ENCODE data around the gene TBX21.

Gene TBX21

GRCh38 chr17:47733047-47733673 is at the start of gene TBX21:
Gene TBX21, plus strand, starts transcription at chr17:47733236. Its CDS starts 219 bp downstream, at chr17:47733455.
- no peak within 1 kb of the TSS for H3K4me3 ChIP-seq (ENCODE audit: low read length)

DNA sequence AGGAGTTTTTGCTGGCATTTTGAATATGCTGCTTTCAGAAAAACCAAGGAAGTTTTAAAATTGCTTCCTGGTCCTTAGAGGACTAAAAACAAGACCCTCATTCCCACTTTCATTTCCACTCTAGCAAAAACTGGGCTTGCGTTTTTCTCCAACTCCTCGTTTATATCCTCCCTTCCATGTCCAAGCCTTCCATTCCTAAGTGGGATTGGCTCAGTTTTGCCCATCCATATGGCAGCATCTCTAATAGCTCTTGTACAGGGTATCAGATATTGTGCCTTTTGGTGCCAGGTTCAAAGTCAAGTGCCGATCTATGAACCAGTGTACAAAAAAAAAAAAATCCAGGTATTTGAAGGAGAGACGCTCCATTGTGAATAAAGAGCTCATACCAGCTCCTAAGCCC is 49.0 kb upstream of the TBX21 start:
- H3K4me3 ChIP-seq (ENCODE audit: low read length) = no peak overlapping the region
- TF ChIP-seq, protein P1, sequence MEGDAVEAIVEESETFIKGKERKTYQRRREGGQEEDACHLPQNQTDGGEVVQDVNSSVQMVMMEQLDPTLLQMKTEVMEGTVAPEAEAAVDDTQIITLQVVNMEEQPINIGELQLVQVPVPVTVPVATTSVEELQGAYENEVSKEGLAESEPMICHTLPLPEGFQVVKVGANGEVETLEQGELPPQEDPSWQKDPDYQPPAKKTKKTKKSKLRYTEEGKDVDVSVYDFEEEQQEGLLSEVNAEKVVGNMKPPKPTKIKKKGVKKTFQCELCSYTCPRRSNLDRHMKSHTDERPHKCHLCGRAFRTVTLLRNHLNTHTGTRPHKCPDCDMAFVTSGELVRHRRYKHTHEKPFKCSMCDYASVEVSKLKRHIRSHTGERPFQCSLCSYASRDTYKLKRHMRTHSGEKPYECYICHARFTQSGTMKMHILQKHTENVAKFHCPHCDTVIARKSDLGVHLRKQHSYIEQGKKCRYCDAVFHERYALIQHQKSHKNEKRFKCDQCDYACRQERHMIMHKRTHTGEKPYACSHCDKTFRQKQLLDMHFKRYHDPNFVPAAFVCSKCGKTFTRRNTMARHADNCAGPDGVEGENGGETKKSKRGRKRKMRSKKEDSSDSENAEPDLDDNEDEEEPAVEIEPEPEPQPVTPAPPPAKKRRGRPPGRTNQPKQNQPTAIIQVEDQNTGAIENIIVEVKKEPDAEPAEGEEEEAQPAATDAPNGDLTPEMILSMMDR (IDR thresholded peaks at IDR 0.05; ENCODE audit: insufficient read depth, low read depth, low read length, missing control alignments) = no peak
- no peak for DNase-seq (ENCODE audit: low read depth)

More at GRCh38 chr17:47733047-47733673, at the start of gene TBX21:
- peak; percentile 20 for DNase-seq (ENCODE audit: low read depth)
- TF ChIP-seq, protein P1 (IDR thresholded peaks at IDR 0.05; ENCODE audit: insufficient read depth, low read depth, low read length, missing control alignments) = no peak

DNA sequence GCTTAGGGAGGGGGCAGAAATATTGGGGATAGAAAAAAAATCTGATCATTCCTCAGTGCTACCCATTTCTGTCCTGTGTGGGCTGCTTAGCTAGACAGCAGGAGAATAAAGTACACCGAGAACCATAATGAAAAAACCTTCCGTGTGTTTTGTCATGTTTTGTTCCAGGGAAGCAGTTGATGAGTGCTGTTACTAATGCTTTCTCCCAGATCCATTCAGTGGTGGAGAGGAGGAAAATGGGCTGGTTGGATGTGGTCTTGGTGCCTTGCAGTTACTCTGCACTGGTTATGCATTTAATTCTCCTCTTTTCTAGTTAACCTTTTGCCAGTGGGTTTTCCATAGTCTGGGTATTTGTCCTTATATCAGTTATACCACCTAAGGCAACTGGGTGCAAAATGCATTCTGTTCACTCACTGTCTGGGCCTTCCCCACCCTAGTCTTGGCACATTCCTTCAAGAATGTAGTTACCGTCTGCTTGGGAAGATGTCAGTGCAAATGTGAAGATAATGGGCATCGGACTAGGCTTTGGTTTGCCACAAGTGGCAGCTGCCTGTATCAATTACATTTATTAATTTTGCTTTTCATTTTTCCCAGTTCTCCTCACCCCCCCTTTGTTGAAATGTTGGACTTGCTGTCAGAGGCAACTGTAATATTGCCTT is 48.4 kb upstream of the TBX21 start:
- no peak overlapping the region for H3K4me3 ChIP-seq (ENCODE audit: low read length)
- TF ChIP-seq, protein P1 (IDR thresholded peaks at IDR 0.05; ENCODE audit: insufficient read depth, low read depth, low read length, missing control alignments) = no peak
- no peak for DNase-seq (ENCODE audit: low read depth)

DNA sequence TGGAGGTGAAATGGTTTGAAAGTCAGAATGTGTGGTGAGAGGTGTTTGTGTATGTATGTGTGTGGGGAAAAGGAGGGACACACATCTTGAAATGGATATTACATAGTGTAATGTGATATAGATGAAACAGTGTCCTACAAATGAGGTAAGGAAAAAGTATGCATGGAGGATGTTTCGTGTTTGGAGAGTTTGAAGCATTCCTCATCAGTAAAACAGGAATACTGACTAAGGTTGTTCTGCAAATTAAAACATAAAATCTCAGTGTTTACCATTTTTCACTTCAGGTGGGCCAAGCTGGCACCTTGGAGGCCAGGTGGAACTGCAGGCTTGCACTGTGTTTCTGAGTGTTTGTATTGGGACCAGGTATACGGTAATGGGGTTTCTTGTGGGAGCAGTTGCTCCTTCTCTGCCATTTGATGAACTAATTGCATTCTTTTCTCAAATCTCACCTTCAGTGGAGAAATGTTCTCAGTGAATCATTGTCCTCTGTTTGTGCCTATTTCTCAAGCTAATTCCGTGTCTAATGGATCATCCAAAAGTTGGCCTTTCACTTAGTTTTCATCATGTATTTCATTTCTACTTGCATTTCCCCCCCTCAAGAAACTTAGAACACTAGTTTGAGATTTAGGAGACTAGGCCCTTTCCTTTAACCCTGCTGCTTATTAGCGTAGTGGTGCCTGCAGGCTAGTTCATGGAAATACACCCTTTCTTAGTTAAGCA is 47.3 kb upstream of the TBX21 start:
- no peak overlapping the region for H3K4me3 ChIP-seq (ENCODE audit: low read length)
- TF ChIP-seq, protein P1 (IDR thresholded peaks at IDR 0.05; ENCODE audit: insufficient read depth, low read depth, low read length, missing control alignments) = no peak
- DNase-seq (ENCODE audit: low read depth) = peak; percentile 68

DNA sequence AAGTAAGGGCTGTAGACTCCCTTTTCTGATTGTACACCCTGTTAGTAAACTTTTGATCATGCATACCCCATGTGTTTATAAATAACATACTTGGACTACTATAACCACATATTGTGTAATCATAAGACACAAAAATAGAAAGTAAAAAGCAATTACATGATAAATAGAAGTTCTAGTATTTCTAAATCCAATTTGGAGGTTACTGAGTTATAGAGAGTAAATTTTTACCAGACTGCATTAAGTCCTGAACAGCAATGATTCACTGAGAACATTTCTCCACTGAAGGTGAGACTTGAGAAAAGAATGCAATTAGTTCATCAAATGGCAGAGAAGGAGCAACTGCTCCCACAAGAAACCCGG is 46.8 kb upstream of the TBX21 start:
- peak; percentile 78 for DNase-seq (ENCODE audit: low read depth)
- H3K4me3 ChIP-seq (ENCODE audit: low read length) = no peak overlapping the region
- TF ChIP-seq, protein P1 (IDR thresholded peaks at IDR 0.05; ENCODE audit: insufficient read depth, low read depth, low read length, missing control alignments) = no peak

DNA sequence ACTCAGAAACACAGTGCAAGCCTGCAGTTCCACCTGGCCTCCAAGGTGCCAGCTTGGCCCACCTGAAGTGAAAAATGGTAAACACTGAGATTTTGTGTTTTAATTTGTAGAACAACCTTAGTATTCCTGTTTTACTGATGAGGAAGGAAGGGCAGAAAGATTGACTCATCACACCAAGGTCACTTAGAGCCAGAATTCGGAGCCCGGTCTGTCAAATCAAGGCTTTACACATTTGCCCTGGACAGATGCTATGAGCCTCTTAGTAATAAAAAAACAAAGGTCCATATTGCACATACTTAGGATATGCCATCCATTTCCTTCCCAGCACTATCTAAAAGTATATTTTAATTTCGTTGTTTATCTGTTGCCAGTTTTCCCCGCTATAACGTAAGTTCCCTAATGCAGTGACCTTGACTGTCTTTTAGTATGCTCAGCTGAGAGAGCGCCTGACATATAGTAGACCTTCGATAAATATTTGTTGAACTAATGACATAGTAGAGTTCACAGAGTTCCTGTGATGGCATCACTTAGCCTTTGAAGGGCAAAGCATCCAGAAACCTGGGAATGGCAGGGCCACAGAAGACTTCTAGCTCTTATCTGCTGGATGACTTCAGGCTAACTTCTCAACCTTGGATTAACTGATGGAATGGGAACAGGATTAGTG is 46.2 kb upstream of the TBX21 start:
- TF ChIP-seq, protein P1 (IDR thresholded peaks at IDR 0.05; ENCODE audit: insufficient read depth, low read depth, low read length, missing control alignments) = no peak
- H3K4me3 ChIP-seq (ENCODE audit: low read length) = no peak overlapping the region
- DNase-seq (ENCODE audit: low read depth) = peak; percentile 34
